Myocyte (in vitro differentiated cells): Measurements from ENCODE around the gene PSME2. TPM values are rescaled to one million over a fixed set of nuclear protein-coding genes. Genes with fewer than 3 reads are reported as not detected.
A peak's percentile ranks its signal among the peaks of the same experiment; 100 is the strongest.

Experiments
- DNase-seq: peaks from one replicate; pipeline ENCODE4 v3.0.0-alpha.2; 2012; ENCODE audit warnings: low read depth
- microRNA-seq: library from miRNA; unstranded; fragments of <30 nt; microRNA quantifications from one replicate; pipeline ENCODE4, GENCODE V29; 2016
- total RNA-seq: library from RNA; depleted of rRNA; stranded (reverse); fragments of >200 nt; gene quantifications from 2 replicates; pipeline ENCODE4 v1.2.3, GENCODE V29; 2014

The PSME2 gene
- total RNA-seq, 1 donor from 2014 or later = 129 TPM

DNA sequence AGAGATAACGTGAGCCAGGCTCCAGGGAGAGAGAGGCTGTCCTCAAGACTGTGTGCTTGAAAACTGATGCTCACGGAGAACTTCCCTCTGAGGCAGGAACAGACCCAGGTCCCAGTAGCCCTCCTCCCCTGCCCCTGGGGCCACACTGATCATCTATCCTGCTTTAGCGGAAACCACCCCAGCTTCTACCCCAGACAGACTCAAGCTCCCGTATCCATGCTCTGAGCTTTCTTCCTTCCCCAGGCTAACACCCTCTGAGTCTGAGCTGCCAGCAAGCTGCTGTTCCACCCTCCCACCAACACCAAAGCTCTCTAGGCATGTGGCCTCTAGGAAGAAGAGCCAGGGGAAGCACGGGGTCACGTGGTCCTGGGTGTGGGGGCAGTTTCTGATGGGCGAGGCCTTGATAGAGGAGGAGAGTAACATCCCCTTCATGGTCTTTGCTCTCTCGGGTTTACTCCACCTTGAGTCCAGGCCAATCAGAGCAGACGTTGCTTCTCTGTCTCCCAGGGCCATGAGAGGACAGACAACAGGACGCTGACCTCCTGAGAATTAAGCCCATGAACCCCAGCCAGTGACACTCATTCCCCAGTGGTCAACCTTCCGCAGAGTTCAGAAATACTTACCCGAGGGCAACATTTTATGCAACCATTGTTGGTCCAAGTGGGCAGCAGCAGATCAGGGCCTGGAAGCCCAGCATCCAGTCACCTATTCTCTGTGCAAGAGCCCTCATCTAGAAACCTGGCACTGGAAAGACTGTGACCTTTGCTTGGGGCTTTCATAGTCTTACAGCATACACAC, 50.9 kb downstream of the PSME2 start:
- DNase-seq = no peak

DNA sequence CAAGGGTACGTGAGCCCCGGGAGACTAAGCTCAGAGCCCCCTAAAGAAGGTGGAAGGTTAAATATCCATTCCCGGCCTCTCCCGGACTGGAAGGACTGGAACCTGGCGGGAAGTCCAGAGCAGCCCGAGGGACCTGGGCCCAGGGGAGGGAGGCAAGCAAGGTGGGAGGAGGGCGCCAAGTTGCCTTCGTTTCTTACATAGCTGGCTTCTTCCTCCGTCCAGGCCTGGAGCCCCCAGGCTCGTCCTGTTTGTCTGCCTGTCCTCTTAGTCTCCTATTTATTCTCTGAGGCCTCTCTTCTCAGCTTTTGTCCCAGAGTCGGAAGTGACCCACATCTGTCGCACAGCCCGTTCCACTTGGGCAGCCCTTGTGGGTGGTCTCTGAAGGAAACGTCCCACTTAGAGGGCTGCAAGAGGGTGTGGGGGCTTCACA, 51.6 kb downstream of the PSME2 start:
- no peak for DNase-seq

DNA sequence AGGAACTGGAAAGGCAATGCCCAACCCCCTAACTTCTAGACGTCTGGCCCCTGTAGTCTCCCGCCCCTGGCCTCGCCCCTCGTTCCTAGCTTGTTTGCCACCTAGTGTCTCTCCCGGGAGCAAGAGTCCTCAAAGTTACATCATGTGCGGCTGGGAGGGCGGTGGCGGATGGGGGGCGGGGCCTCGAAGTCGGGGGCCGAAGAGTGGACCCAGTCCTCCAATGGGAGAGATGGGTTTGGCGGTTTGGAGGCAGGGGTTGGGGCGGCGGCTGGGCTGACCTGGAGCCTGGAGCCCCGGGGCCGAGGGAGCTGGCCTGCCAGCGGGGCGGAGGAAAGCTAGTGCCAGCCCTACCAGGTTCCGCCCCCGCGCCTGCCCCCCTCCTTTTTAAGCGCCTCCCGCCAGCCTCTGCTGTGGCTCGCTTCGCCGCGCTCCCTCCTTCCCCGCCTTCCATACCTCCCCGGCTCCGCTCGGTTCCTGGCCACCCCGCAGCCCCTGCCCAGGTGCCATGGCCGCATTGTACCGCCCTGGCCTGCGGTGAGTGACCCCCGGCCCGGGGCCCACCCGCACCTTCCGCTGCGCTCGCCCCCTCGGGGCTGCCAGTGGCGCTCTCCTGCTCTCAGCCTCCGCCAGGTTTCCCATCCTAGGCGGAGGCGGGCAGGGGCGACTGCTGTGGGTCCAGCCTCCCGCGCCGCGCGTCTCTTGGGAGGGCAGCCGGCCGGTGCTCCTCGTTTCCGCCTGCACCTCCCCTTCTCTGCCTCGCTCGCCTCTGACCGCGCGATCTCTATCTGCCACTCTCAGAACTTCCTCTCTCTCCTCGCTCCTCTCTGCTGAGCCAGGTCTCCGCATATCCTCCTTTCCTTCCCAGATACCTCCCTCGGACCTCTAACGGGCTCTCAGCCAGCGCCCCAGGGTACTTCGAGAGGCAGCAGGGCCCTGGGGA, 52.2 kb downstream of the PSME2 start, which contains the start of gene PCK2:
Gene PCK2 (plus strand): TSS at position 411 of the 940 bp plus-strand sequence. CDS start 95 bp downstream, at position 506.
- peak; percentile 81 for DNase-seq

Small RNAs within 50 kb of the gene (microRNA-seq; reads per million reads assigned to microRNA genes)
- not detected for gene MIR7703

Other genes starting within 250 kb of the PSME2 start
- 26.2 and 28.9 TPM in 2 replicates for gene DHRS4, start 192.8 kb downstream of the PSME2 start, total RNA-seq
- 5.7 and 5.8 TPM in 2 replicates for gene DHRS4L2, start 157.7 kb downstream of the PSME2 start, total RNA-seq
- 0.19 TPM in 1 of 2 replicates, not detected in the other for gene CARMIL3, start 94.6 kb downstream of the PSME2 start, total RNA-seq
- gene CPNE6, start 75.0 kb downstream of the PSME2 start, total RNA-seq = not detected in 2 replicates
- gene PCK2, start 52.3 kb downstream of the PSME2 start, total RNA-seq = 8.2 and 8.7 TPM in 2 replicates
- 94.6 and 112 TPM in 2 replicates for gene DCAF11, start 31.8 kb downstream of the PSME2 start, total RNA-seq
- 4.3 and 4.5 TPM in 2 replicates for gene NRL, start 31.7 kb downstream of the PSME2 start, total RNA-seq
- 144 and 180 TPM in 2 replicates for gene FITM1, start 16.0 kb downstream of the PSME2 start, total RNA-seq
- gene PSME1, start 10.4 kb downstream of the PSME2 start, total RNA-seq = 423 and 428 TPM in 2 replicates
- 18.8 and 25.4 TPM in 2 replicates for gene EMC9, start 5.0 kb downstream of the PSME2 start, total RNA-seq
- gene RNF31, start 888 bp upstream of the PSME2 start, total RNA-seq = 57.6 and 60.4 TPM in 2 replicates
- gene IRF9, start 14.7 kb upstream of the PSME2 start, total RNA-seq = 48.6 and 94.1 TPM in 2 replicates
- 1.1 and 1.6 TPM in 2 replicates for gene REC8, start 25.5 kb upstream of the PSME2 start, total RNA-seq
- 85.4 and 99.4 TPM in 2 replicates for gene IPO4, start 42.2 kb upstream of the PSME2 start, total RNA-seq
- 59.5 and 76.3 TPM in 2 replicates for gene TM9SF1, start 48.8 kb upstream of the PSME2 start, total RNA-seq
- not detected in 2 replicates for gene TSSK4, start 59.1 kb upstream of the PSME2 start, total RNA-seq
- 42.1 and 49.6 TPM in 2 replicates for gene CHMP4A, start 66.9 kb upstream of the PSME2 start, total RNA-seq
- gene MDP1, start 69.5 kb upstream of the PSME2 start, total RNA-seq = 16.6 and 16.7 TPM in 2 replicates
- gene NEDD8, start 85.8 kb upstream of the PSME2 start, total RNA-seq = 196 and 233 TPM in 2 replicates
- gene GMPR2, start 86.3 kb upstream of the PSME2 start, total RNA-seq = 60.8 and 90.3 TPM in 2 replicates
- gene TINF2, start 96.0 kb upstream of the PSME2 start, total RNA-seq = 39.2 and 48.7 TPM in 2 replicates
- gene TGM1, start 116.6 kb upstream of the PSME2 start, total RNA-seq = 0.08 and 0.99 TPM in 2 replicates
- 26.3 TPM in 2 replicates for gene RABGGTA, start 125.0 kb upstream of the PSME2 start, total RNA-seq
- gene DHRS1, start 153.2 kb upstream of the PSME2 start, total RNA-seq = 17.5 and 25.1 TPM in 2 replicates
- gene NOP9, start 153.2 kb upstream of the PSME2 start, total RNA-seq = 27.9 and 28.9 TPM in 2 replicates
- gene CIDEB, start 161.4 kb upstream of the PSME2 start, total RNA-seq = not detected in 2 replicates
- gene LTB4R2, start 163.5 kb upstream of the PSME2 start, total RNA-seq = 2.7 and 3.2 TPM in 2 replicates
- 0.67 and 0.68 TPM in 2 replicates for gene LTB4R, start 164.9 kb upstream of the PSME2 start, total RNA-seq
- not detected in 2 replicates for gene ADCY4, start 188.5 kb upstream of the PSME2 start, total RNA-seq
- not detected in 2 replicates for gene RIPK3, start 193.4 kb upstream of the PSME2 start, total RNA-seq
- 19.4 and 23.2 TPM in 2 replicates for gene NFATC4, start 221.6 kb upstream of the PSME2 start, total RNA-seq